ENCODE results near the gene AP4S1.

- TF ChIP-seq POLR2A (IDR thresholded peaks at IDR 0.05) (no peak), CTCF (IDR thresholded peaks at IDR 0.05) (no peak)
Measured at GRCh38 chr14:31029016-31029970, 3.8 kb downstream of the AP4S1 start.
